ENCODE measurements around the gene CHP2.

DNA sequence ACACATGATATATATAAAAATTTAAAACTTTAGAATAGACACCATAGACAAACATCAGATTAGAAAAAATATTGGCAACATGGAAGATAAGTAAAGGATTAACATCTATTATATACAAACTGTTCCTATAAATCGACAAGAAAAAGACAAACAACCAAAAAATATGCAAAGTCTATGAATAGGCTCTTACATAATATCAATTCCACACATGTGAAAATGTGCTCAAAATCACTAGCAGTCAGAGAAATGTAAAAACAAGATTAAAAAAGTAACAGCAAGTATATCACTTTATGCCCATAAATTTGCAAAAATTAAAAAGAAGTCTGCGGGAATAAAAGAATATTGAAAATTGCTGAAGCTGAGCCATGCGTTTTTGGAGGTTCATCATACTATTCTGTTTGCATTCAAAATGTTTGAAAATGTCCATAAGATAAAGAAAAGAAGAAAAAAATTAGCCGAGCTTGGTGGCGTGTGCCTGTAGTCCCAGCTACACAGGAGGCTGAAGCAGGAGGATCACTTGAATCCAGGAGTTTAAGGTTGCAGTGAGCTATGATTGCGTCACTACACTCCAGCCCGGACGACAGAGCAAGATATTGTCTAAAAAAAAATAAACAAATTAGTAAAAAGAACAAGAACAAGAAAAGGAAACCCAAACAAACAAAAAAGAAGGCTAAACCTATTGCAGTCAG is 30.6 kb upstream of the CHP2 start:
- TF ChIP-seq, protein P1, sequence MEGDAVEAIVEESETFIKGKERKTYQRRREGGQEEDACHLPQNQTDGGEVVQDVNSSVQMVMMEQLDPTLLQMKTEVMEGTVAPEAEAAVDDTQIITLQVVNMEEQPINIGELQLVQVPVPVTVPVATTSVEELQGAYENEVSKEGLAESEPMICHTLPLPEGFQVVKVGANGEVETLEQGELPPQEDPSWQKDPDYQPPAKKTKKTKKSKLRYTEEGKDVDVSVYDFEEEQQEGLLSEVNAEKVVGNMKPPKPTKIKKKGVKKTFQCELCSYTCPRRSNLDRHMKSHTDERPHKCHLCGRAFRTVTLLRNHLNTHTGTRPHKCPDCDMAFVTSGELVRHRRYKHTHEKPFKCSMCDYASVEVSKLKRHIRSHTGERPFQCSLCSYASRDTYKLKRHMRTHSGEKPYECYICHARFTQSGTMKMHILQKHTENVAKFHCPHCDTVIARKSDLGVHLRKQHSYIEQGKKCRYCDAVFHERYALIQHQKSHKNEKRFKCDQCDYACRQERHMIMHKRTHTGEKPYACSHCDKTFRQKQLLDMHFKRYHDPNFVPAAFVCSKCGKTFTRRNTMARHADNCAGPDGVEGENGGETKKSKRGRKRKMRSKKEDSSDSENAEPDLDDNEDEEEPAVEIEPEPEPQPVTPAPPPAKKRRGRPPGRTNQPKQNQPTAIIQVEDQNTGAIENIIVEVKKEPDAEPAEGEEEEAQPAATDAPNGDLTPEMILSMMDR (IDR thresholded peaks at IDR 0.05), result no peak
- TF ChIP-seq POLR2A (IDR thresholded peaks at IDR 0.05; ENCODE audit: low read depth), result no peak

Data from esophagus muscularis mucosa (tissue), 3 donors.